ENCODE results near the gene RBPMS2.

RBPMS2 gene

DNA sequence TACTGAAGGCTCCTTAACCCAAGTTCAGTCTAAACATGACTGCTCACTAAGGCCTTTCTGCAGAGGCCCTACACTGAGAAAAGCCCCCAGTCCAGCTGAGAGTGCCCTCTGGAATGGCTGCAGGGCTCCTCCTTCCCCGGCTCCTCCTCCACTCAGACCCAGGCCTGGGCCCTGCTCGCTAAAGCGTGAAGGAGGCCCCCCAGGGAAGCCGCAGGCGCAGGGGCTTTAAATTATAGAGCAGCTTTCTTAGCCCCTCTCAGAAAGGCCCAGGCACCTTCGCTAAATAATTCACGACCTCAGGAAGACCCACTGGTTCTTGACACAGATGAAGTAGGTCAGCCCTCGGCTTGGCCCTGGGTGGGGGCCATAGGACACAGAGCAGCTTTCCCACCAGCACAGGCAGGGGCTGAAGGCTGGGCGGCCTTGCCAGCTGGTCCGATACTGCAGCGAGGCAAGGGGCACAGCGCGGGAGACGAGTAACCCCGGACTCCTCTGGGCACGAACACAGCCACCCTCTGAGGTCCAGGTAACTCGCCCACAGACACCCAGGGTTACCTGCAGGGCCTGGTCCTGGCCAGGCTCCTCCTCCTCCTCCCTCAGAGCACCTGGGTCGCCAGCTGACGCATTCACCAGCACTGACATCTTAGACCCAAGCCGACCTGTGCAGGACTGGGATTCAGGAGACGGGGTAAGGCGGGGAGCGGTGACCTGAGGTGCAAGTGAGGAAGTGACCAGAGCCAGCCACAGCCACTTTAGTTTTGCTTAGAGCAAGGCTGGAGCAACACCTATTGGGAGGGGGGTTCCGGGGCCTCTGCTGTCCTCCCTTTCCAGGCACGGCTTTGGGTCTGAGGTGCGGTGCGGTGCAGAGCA, 36.9 kb downstream of the RBPMS2 start:
- H3K27ac ChIP-seq: no peak overlapping the region
- TF ChIP-seq, protein P1, sequence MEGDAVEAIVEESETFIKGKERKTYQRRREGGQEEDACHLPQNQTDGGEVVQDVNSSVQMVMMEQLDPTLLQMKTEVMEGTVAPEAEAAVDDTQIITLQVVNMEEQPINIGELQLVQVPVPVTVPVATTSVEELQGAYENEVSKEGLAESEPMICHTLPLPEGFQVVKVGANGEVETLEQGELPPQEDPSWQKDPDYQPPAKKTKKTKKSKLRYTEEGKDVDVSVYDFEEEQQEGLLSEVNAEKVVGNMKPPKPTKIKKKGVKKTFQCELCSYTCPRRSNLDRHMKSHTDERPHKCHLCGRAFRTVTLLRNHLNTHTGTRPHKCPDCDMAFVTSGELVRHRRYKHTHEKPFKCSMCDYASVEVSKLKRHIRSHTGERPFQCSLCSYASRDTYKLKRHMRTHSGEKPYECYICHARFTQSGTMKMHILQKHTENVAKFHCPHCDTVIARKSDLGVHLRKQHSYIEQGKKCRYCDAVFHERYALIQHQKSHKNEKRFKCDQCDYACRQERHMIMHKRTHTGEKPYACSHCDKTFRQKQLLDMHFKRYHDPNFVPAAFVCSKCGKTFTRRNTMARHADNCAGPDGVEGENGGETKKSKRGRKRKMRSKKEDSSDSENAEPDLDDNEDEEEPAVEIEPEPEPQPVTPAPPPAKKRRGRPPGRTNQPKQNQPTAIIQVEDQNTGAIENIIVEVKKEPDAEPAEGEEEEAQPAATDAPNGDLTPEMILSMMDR (IDR thresholded peaks at IDR 0.05): no peak
- TF ChIP-seq ZFX (IDR thresholded peaks at IDR 0.05; ENCODE audit: borderline replicate concordance): no peak

DNA sequence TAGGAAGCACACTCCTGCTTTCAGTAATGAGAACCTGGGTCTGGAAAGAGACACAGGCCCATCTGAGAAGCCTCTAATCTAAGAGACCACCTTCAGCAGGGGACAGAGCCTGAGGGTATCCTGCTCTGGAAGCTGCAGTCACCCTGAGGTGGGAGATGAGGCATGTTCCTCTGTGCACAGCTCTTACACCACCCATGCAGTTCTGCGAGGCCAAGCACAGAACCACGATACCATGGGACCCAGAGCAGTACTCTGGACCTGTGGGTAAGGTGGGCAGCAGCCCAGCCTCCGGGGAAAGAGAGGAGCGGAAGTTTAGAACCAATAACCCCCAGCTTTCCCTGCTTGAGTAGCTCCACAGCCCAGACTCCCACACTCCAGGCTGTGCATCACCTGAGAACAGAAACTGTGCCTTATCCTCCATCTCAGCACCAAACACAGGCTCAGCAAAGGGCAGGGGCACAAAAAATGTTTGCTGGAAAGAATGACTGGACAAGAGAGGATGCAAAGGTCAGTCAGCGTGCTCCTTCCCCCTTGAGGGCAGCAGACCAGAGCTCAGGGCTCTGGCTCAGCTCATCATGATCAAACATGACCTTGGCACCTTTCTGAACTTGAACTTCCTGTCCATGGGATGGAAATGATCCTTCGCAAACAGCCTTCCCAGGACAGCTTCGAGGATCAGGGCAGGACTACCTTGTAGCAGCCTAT, 43.1 kb downstream of the RBPMS2 start:
- H3K27ac ChIP-seq: no peak overlapping the region
- TF ChIP-seq, protein P1 (IDR thresholded peaks at IDR 0.05): no peak
- TF ChIP-seq ZFX (IDR thresholded peaks at IDR 0.05; ENCODE audit: borderline replicate concordance): no peak

DNA sequence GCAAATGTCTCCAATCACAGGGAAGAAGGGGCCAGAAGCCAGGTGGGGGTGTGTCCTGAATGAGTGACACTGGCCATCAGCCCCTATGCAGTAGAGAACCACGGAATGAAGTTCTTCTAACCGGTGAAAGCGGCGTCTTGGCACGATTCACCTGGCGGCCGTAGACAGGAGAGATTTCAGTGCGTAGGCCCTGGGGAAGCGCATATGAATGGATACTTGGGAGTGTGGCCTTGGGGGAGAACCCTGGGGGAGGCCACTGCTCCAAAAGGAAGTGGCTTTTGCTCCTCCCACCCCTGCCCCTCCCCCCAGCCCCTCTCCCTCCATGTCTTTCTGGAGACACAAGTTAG, 43.6 kb downstream of the RBPMS2 start:
- no peak overlapping the region for H3K27ac ChIP-seq
- TF ChIP-seq ZFX (IDR thresholded peaks at IDR 0.05; ENCODE audit: borderline replicate concordance): no peak
- TF ChIP-seq, protein P1 (IDR thresholded peaks at IDR 0.05): no peak

DNA sequence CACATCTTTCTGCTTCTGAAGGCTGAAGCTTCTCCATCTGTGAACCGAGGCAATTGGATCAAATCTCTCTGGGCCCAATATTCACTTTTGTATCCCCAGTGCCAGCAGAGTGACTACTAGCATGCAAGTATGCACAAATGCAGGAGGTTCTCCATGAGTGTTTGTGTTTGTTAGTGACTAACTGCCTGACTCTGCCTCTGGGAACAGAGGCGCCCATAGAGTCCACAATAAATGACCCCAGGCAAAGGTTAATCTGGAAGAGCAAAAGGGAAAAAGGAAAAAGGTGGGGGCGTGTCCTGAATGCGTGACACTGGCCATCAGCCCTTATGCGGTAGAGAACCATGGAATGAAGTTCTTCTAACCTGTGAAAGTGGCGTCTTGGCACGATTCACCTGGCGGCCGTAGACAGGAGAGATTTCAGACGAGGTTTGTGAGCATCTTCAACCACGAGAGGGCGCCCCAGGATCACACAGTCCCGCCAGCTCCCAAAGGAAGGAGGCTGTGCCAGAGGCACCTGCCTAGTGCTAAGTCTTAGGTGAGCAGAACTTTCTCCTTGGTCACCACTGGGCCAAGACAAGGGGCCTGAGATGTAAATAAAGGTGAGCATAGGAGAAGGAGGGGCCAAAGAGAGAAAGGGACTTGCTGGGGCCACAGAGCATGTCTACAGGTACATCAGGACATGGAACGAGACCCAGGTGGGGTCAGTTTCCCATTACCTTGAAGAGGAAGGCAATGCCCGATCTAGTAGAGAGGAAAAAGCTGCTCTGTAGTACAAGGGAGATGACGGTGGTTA, 44.2 kb downstream of the RBPMS2 start:
- H3K27ac ChIP-seq: no peak overlapping the region
- TF ChIP-seq, protein P1 (IDR thresholded peaks at IDR 0.05): peak; percentile 94
- no peak for TF ChIP-seq ZFX (IDR thresholded peaks at IDR 0.05; ENCODE audit: borderline replicate concordance)

DNA sequence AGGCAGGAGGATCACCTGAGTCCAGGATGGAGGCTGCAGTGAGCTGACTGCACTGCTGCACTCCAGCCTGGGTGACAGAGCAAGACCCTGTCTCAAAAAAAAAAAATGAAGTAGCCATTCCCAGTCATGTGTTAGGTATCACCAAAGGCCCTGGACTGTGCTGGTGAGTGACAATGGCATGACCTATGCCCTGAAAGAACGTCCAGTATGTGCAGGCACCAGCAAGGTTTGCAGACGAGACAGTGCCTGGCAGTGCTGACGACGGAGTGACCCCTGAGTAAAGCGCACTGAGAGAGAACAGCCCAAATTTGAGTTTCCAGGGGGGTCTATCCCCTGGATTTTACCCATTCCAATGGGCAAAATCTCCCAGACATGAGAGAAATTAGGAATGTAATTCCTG, 45.2 kb downstream of the RBPMS2 start:
- TF ChIP-seq, protein P1 (IDR thresholded peaks at IDR 0.05): no peak
- TF ChIP-seq ZFX (IDR thresholded peaks at IDR 0.05; ENCODE audit: borderline replicate concordance): no peak
- H3K27ac ChIP-seq: no peak overlapping the region

DNA sequence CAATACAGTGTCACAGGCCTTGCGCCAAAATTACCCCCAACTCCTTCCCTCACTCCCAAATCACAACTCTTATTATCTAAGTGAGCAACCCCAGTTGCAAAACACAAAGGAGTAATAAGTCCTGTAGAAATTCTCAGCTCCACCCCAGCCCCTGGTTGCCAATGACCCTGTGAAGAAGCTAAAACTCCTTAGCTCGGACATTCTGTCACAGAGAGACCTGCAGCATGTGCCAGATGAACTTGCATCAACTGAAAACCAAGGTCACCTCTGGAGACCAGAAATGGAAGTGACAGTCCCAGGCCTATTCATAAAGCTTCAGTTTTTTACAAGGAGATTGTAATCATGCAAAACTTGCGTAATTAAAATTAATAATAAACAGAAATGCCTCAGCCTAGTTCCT, 55.2 kb downstream of the RBPMS2 start:
- no peak overlapping the region for H3K27ac ChIP-seq
- TF ChIP-seq, protein P1 (IDR thresholded peaks at IDR 0.05): no peak
- no peak for TF ChIP-seq ZFX (IDR thresholded peaks at IDR 0.05; ENCODE audit: borderline replicate concordance)

Measured in 22Rv1 (cell line).